ENCODE results near the gene STPG1.
A peak's percentile ranks its signal among the peaks of the same experiment; 100 is the strongest.

STPG1 gene

GRCh38 chr1:24321697-24322469 is 91.7 kb downstream of the STPG1 start:
- TF ChIP-seq POLR2AphosphoS5 (IDR thresholded peaks at IDR 0.05; ENCODE audit: low read depth) (peak; percentile 33; the same call in 1 of the 2 replicates), CTCF (IDR thresholded peaks at IDR 0.05; ENCODE audit: insufficient read depth, low read length) (no peak)
- H3K27me3 ChIP-seq (ENCODE audit: insufficient read depth, poor library complexity, severe bottlenecking): peaks cover 24% of the 10 kb centered on the region
- H3K27ac ChIP-seq (replicated peaks): peak overlapping the region; percentile 36; the same call in 1 of the 2 replicates
- DNase-seq (ENCODE audit: low read depth in 1 of 2, low spot score in 1 of 2): peak; percentile 47 to 86
- peak overlapping the region; percentile 51 for H3K4me3 ChIP-seq (replicated peaks; ENCODE audit: insufficient read depth, low read length)

GRCh38 chr1:24321126-24321525 is 92.5 kb downstream of the STPG1 start:
- Histone ChIP-seq H3K4me3 (replicated peaks; ENCODE audit: insufficient read depth, low read length) (no peak overlapping the region), H3K27me3 (ENCODE audit: insufficient read depth, poor library complexity, severe bottlenecking) (peaks cover 24% of the 10 kb centered on the region), H3K27ac (replicated peaks) (no peak overlapping the region)
- DNase-seq (ENCODE audit: low read depth in 1 of 2, low spot score in 1 of 2): no peak
- no peak for TF ChIP-seq SPI1 (IDR thresholded peaks at IDR 0.05; ENCODE audit: borderline replicate concordance, low read depth)
- TF ChIP-seq CTCF (IDR thresholded peaks at IDR 0.05; ENCODE audit: insufficient read depth, low read length): no peak
- no peak for TF ChIP-seq POLR2AphosphoS5 (IDR thresholded peaks at IDR 0.05; ENCODE audit: low read depth)
- TF ChIP-seq, protein P1, sequence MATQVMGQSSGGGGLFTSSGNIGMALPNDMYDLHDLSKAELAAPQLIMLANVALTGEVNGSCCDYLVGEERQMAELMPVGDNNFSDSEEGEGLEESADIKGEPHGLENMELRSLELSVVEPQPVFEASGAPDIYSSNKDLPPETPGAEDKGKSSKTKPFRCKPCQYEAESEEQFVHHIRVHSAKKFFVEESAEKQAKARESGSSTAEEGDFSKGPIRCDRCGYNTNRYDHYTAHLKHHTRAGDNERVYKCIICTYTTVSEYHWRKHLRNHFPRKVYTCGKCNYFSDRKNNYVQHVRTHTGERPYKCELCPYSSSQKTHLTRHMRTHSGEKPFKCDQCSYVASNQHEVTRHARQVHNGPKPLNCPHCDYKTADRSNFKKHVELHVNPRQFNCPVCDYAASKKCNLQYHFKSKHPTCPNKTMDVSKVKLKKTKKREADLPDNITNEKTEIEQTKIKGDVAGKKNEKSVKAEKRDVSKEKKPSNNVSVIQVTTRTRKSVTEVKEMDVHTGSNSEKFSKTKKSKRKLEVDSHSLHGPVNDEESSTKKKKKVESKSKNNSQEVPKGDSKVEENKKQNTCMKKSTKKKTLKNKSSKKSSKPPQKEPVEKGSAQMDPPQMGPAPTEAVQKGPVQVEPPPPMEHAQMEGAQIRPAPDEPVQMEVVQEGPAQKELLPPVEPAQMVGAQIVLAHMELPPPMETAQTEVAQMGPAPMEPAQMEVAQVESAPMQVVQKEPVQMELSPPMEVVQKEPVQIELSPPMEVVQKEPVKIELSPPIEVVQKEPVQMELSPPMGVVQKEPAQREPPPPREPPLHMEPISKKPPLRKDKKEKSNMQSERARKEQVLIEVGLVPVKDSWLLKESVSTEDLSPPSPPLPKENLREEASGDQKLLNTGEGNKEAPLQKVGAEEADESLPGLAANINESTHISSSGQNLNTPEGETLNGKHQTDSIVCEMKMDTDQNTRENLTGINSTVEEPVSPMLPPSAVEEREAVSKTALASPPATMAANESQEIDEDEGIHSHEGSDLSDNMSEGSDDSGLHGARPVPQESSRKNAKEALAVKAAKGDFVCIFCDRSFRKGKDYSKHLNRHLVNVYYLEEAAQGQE (IDR thresholded peaks at IDR 0.05; ENCODE audit: insufficient replicate concordance, low read depth): no peak
- TF ChIP-seq GABPA (IDR thresholded peaks at IDR 0.05; ENCODE audit: low read depth): no peak

- DNase-seq (ENCODE audit: low read depth in 1 of 2, low spot score in 1 of 2): no peak
- Histone ChIP-seq H3K27me3 (ENCODE audit: insufficient read depth, poor library complexity, severe bottlenecking) (peaks cover 15% of the 10 kb centered on the region), H3K4me3 (replicated peaks; ENCODE audit: insufficient read depth, low read length) (no peak overlapping the region), H3K27ac (replicated peaks) (no peak overlapping the region)
- TF ChIP-seq GABPA (IDR thresholded peaks at IDR 0.05; ENCODE audit: low read depth) (no peak), SPI1 (IDR thresholded peaks at IDR 0.05; ENCODE audit: borderline replicate concordance, low read depth) (no peak), CTCF (IDR thresholded peaks at IDR 0.05; ENCODE audit: insufficient read depth, low read length) (no peak), POLR2AphosphoS5 (IDR thresholded peaks at IDR 0.05; ENCODE audit: low read depth) (no peak)
- TF ChIP-seq, protein P1 (IDR thresholded peaks at IDR 0.05; ENCODE audit: insufficient replicate concordance, low read depth): no peak
Observed at GRCh38 chr1:24319962-24320361, 93.6 kb downstream of the STPG1 start.
